NCI-H345 (cell line): ENCODE measurements around the gene PPP2R3B.

Experiments used
- DNase-seq: peaks from one replicate; lab custom pipeline; 2025; lab: John Stamatoyannopoulos, UW

The PPP2R3B gene

DNA sequence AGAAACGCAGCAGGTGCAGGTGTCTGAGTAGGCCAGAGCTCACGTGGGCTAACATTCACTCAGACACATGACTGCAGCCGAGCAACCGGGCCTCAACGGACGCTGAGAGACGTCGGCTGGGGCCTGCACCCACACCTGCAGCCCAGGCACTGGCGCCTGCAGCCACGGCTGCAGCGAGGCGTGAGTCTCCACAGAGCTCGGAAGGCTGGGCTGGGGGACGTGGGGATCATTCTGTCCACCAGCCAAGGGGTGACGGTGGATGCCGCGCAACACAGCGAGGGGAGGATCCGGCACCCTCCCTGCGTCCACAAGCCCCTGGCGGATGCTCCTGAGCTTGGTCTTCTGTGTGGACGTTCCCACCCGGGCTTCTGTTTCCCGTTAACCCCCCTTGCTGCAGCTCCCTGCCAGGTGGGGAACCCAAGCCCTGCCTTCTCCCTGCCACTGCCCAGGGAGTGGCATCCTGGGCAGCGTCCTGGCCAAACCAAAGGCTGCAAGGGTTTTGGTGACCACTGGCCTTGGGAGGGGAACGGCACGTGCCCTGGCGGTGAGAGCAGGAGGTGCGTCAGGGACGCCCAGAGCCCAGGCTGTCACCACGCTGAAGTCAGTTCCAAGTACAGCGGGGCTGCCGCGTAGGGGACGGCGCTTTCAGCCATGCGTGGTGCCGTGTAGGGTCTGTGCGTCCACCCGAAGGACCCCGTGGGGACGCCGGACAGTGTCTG lies 16.3 kb downstream of the PPP2R3B start:
- no peak for DNase-seq

DNA sequence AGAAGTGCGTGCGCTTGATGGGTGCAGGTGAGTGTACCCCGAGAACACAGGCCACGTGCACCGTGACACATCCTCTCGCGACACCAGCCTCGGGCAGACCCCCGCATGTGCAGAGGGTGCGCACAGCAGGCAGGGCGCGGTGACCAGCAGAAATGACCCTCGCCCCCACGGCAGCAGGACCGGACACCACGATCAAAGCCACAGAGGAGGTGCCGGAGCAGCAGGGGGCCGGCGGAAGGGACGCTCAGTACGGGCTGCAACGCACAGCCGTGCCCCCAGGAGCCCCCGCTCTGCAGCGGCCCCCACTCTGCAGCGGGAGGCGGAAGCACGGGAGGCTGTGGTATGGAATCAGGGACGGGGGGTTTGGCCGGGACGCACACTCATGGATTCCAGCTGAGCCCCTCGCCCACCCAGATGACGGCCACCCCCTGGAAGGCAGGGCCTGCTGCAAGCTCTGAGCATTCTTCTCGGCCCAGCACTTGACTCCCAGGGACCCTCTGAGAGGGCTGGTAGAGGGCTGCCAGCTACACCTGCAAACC lies 17.1 kb downstream of the PPP2R3B start:
- DNase-seq = no peak

DNA sequence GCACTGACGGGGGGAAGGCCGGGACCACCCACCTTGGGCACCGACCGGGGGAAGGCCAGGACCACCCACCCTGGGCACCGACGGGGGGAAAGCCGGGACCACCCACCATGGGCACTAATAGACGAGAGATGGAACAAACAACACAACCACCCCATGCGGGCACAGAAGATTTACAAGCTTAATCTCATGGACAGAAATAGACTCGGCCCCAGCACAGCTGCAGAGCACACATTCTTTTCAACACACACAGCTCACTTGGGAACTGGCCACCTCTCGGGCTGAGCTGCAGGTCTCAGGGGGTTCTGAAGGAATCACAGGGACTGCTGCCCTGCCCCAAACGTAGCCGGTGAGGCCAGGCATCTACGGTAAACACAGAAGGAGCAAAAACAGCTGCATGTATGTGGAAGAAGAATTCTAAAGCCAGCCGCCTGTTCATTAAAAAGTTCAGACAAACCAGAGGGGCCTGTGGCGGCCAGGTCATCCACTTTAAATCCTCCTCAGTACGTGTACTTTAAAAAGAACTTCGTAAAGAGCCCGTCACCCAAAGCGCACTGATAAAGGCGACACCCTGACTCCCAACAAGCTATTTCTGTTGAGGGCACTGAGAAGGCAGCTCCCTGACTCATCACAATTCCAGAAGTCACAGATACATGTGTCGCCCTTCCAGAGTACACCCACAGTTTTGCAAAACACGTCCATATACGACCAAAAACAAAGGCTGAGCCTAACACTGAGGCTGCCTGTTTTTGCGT lies 17.7 kb downstream of the PPP2R3B start:
- no peak for DNase-seq

DNA sequence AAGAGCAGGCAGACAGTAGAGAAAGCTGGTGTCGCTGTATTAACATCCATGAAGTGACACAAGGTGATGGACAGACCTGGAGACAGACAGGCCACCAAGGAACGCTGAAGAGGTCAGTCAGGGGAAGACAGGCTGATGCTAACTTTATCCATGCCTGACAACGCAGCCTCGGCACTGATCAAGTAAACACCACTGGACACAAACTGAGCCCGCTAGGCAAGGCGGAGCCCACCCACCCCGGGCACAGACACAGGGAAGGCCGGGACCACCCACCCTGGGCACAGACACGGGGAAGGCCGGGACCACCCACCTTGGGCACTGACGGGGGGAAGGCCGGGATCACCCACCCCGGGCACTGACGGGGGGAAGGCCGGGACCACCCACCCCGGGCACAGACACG lies 18.8 kb downstream of the PPP2R3B start:
- no peak for DNase-seq

DNA sequence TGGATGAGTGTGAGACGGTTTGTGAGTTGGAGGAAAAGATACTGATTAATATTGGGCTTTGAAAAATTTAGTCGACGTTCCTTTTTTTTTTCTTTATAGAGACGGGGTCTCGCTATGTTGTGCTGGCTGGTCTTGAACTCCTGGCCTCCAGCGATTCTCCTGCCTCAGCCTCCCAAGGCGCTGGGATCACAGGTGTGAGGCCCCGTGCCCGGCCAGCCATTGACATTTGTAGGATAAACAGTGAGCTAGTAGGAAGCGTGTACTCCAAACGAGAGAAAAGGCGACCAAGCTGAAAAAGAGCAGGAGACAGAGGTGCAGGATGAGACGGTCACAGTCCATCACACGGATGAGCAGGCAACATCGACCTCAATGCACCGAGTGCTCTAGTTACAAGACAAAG lies 19.4 kb downstream of the PPP2R3B start:
- no peak for DNase-seq

DNA sequence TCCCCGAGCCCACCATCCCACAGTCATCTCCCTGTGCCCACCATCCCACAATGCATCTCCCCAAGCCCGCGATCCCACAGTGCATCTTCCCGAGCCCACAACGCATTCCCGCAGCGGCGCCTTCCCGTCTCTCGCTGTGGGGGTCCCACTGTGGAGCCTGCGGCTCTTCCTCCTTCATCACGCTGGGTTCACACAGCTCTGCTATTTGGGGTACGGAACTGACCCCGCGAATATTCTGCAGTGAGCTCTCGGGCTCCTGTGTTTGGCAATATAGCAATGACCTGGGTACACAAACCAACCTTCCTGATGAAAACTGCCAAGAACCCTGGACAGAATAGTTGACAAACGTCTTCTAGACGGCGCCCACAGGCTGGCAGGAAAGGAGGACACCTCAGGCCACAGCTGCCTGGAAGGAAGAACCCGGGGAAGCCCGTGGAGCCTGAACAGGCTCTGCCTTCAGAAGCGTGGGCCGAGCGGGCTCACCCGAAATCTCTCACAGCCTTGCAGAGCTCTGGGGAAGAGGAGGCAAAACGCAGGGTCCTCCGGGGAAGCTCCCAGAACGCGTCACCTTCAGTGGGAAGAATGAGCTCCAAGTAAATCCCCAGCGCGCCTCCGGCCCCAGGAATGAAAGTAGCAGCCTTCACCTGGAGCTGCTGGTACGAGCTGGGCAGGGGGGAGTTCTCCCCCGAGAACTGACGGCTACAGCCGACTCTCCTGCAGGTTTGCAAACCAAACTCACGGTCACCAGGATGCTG lies 22.9 kb downstream of the PPP2R3B start:
- no peak for DNase-seq

DNA sequence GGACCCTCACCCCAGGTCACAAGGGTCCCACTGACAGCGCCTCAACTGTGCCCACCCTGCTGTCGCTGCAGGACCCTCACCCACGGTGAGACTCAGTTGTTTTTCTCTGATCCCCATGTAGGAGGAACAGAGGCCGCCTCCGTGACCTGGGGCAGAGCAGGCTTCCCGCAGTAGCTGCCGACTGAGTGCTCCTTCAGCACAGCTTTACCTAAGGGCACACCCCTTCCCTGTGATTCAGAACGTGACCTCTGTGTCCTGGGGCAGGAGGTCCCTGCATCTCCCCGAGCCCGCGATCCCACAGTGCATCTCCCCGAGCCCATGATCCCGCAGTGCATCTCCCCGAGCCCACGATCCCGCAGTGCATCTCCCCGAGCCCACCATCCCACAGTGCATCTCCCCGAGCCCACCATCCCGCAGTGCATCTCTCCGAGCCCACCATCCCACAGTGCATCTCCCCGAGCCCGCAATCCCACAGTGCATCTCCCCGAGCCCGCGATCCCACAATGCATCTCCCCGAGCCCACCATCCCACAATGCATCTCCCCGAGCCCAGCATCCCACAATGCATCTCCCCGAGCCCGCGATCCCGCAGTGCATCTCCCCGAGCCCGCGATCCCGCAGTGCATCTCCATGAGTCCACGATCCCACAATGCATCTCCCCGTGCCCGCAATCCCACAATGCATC lies 23.6 kb downstream of the PPP2R3B start:
- no peak for DNase-seq

DNA sequence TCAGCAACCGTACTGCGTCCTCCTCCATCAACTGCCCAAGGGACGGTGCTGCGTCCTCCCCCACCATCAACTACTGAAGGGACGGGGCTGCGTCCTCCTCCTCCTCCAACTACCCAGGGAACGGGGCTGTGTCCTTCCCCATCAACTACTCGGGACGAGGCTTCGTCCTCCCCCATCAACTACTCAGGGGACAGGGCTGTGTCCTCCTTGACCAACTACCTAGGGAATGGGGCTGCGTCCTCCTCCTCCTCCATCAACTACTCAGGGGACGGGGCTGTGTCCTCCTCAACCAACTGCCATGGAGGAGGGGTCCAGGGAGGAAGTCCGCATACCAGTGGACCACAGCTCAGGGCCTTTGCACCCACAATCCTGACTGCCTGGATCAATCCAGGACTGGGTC lies 24.4 kb downstream of the PPP2R3B start:
- no peak for DNase-seq

DNA sequence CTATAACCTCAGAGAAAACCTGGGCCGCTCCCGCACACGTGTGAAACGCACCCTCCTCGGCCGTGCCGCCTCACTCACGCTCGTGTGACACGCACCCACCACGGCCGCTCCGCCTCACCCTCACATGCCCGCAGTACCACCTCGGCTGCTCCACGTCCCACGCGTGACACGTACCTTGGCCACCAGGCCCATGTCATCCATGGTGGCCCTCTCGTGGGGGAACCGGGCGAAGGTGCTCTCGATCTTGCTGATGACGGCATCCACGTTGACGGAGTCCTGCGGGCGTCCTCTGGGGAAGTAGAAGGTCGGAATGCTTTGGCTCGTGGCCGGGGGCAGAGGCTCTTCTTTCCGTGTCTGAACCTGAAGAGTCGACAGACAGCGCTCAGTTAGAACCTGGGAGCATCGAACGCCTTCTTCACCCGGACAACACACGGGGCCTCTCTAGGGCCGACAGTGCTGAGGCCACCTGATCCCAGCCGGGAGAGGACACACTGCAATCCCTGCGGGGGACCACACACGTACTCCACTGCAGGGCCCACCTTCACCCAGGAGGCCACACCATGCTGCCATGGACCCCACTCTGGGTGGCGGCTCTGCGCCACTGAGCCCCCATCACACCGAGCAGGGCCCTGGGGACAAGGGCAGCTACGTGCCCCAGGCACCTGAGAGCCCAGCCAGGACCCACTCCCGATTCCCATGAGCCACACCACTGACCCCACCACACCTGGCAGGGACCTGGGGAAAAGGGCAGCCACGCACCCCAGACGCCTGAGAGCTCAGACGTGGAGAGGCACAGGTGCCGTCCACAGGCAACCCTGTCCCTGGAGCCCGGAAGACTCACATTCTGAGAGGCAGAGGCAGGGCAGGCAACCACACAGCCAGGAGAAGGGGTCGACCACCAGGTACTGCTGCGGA lies 25.2 kb downstream of the PPP2R3B start:
- no peak for DNase-seq

DNA sequence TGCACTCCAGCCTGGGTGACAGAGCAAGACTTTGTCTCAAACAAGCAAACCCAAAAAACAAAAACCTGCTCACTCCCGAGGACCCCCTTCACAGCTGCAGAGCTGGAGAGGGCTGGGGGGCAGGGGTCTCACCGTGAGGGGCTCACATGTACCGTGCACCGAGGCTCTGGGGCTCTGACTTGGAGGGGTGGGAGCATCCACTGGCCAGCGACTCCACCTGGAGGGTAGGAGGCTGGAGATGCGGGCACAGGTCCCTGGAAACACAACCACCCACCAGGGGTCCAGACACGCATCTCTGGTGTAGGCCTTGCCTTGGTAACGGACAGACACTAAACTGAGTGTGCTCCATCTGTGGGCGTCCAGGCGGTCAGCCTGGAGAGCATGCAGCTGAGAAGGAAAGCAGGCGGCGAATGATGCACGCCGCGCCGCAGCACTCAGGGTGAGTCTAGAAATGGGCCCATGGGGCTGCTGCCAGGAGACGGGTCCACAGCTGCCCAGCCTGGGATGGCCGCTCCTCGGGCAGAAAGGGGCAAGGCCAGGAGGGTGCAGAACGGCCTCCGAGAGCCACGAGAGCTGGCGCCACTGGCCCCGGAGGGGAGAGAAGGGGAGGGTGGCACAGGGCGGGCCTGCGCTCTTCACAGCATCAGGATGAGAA lies 26.1 kb downstream of the PPP2R3B start:
- DNase-seq = no peak

DNA sequence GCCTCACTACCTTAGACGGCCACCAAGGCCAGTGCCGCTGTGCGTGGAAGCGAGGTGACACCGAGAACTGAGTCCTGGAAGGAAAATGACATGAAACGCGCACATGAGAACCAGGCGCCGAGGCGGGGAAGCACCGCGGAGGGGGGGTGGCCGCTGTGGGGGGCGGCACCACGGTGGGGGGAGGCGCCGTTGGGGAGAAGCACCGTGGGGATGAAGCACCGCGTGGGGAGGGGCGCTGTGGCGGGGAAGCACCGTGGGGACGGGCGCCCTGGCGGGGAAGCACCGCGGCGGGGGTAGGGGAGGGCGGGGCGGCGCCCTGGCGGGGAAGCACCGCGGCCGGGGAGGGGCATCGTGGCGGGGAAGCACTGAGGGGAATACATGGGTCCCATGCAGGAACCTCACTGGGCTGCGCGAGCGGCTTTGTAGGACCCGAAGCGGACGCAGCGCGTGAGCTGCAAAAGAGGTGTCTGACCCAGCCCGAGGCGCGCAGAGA lies 28.0 kb downstream of the PPP2R3B start:
- DNase-seq = no peak

DNA sequence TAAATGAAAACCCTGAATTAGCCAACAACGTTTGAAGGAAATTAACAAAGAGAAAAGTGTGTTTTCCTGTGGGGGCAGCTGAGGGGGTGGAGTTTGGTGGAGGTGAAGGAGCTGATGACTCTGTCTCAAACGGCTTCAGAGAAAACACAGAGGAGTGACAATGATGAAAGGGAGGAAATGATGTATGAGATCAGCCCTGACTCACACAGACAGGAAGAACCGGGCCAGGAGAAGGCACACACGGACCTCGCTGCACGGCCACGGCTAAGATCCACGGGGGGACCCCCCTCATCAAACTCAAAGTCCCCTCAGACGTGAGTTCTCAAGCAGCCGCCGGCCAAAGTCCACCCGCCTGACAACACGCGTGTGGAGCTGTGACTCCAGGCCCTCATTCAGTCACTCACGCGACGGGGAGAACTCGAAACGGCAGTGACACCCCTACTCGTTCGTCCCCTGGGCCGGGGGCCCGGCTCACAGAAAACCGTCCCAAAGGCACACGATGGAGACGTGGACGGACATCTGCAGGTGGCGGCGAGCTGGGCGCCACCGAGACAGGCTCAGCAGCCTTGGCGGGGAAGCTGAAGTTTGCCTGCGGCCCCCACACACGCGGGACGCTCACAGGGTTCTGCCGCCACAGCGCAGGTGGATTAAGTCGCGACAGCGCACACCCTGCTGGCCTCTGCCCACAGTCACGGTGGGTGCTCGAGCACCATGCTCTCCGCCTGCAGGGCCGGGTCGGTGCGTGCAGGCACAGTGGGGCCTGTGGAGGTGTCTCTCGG lies 28.8 kb downstream of the PPP2R3B start:
- DNase-seq = no peak

DNA sequence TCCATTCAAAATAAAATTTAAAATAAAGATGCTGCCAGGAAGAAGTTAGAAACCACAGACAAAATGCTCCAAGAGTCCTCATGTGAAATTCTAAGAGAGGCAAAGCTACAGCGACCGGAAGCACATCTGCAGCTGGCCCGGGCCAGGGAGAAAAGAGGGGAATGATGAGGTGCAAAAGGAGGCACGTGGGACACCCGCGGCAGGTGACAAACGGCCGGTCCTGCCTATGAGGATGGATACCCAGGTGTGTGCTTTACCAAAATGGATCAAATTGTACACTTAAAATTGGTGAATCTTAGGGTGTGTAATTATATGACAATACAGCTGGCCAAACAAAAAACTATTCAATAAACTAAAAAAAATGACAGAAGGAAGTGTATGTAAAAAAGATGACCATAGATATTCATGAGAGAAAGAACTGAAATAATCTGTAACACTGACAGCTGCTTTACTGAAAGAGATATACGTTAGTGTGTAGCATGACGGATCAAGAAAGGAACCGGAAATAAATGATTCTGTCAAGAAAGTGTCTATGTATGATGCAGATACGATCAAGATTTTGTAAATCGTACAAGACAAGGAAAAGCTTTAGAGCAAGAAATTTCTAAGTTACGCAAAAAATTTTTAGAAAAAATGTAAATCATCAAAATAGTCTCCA lies 29.5 kb downstream of the PPP2R3B start:
- DNase-seq = no peak

DNA sequence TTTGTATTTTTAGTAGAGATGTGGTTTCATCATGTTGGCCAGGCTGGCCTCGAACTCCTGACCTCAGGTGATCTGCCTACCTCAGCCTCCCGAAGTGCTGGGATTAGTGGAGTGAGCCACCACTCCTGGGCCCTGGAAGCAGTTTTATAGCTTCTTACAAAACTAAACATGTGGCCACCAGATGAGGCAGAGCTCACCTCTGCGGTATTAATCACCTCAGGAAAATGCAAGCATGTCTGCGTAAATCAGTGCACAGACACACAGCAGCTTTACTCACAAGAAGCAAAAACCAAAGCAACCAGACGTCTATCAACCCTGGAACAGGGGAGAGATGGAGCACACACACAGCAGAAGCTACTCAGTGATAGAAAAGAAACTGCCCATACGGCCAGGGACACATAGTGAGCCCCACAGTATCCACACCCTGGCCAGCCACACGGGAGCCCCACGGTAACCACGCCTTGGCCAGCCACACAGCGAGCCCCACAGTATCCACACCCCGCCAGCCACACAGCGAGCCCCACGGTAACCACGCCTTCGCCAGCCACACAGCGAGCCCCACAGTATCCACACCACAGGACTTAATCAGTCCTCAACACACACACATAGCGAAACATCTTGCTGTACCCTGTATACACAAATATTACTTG lies 30.2 kb downstream of the PPP2R3B start:
- DNase-seq = no peak

DNA sequence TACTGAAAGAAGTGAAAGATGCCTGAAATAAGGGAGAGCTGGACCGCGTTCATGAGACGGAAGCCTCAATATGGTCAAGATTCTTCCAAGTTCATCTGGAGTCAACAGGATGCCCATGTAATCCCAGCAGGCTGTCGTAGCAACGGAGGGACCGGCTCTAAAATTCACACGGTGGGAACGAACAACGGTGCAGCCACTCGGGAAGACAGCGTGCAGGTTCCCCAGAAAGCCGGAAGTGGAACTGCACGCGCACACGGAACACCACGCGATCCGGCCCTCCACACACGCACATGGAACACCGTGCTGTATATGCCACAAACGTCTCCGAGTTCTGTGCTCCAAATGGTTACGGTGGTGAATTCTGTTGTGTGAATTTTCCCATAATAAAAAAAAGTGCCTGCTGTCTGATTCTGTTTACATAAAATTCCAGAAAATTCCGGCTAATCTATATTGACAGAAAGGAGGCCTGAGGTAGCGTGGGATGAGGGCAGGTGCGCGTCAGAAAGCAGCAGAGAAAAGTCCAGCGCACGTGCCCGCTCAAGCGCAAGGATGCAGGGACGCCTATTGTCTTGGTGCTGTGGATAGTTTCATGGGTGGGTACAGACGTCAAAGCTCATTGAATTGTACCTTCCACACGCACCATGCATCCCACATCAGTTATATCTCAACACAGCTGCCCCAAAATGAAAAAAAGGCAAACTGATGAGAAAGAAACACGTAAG lies 31.2 kb downstream of the PPP2R3B start:
- no peak for DNase-seq

DNA sequence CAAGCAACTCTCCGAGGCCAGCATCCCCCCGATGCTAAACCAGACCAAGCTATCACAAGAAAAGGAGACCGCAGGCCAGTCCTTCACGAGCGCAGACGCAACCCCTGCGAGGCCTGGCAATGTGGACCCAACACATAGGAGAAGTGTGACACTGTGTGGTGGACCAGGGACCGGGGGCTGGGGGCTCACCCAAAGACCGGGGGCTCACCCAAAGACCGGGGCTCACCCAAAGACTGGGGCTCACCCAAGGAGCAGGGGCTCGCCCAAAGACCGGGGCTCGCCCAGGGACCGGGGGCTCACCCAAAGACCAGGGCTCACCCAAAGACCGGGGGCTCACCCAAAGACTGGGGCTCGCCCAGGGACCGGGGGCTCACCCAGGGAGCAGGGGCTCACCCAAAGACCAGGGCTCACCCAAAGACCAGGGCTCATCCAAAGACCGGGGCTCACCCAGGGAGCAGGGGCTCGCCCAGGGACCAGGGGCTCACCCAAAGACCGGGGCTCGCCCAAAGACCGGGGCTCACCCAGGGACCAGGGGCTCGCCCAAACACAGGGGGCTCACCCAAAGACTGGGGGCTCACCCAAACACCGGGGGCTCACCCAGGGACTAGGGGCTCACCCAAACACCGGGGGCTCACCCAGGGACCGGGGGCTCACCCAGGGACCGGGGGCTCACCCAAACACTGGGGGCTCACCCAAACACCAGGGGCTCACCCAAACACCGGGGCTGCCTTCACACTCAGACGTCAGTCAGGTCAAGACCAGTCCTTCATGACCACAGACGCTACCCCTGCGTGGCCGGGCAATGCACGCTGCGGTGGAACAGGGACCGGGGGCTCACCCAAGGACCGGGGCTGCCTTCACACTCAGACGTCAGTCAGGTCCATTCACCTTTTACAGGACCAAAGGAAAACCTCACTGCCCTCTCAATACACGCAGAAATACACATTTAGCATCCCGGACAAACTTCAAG lies 32.9 kb downstream of the PPP2R3B start:
- DNase-seq = no peak
